NCI-H2171 (cell line): ENCODE data around the gene SLC40A1.
"Not testable (repeated sequence)": the region's sequence is repeated elsewhere in the genome, so short reads cannot be mapped to it uniquely, and the experiment has no call there.

Source experiments
- DNase-seq: peaks from one replicate; lab custom pipeline; 2025; lab: John Stamatoyannopoulos, UW

The SLC40A1 gene

GRCh38 chr2:189580658-189581353 lies at the start of gene SLC40A1:
SLC40A1 (minus strand) TSS chr2:189580786; CDS start chr2:189580460, 326 bp downstream.
- peak; percentile 36 for DNase-seq

GRCh38 chr2:189629531-189630453 lies 49.2 kb upstream of the SLC40A1 start:
- no peak for DNase-seq

GRCh38 chr2:189628817-189629530 lies 48.4 kb upstream of the SLC40A1 start:
- DNase-seq = no peak

GRCh38 chr2:189627789-189628188 lies 47.2 kb upstream of the SLC40A1 start:
- DNase-seq = no peak

GRCh38 chr2:189625636-189626035 lies 45.0 kb upstream of the SLC40A1 start:
- no peak for DNase-seq

- DNase-seq = no peak
These were observed 44.2 kb upstream of the SLC40A1 start for GRCh38 chr2:189624648-189625355.

- no peak for DNase-seq
These were observed 42.5 kb upstream of the SLC40A1 start for GRCh38 chr2:189623049-189623448.

GRCh38 chr2:189621781-189622180 lies 41.2 kb upstream of the SLC40A1 start:
- DNase-seq = no peak

- DNase-seq = no peak
These were observed 37.6 kb upstream of the SLC40A1 start for GRCh38 chr2:189618197-189618596.

GRCh38 chr2:189614585-189614984 lies 34.0 kb upstream of the SLC40A1 start:
- DNase-seq = no peak

- no peak for DNase-seq
These were observed 33.2 kb upstream of the SLC40A1 start for GRCh38 chr2:189613650-189614420.

GRCh38 chr2:189613077-189613636 lies 32.6 kb upstream of the SLC40A1 start:
- no peak for DNase-seq

- DNase-seq = no peak
These were observed 30.1 kb upstream of the SLC40A1 start for GRCh38 chr2:189610700-189611099.

- DNase-seq = no peak
These were observed 29.3 kb upstream of the SLC40A1 start for GRCh38 chr2:189609853-189610252.

GRCh38 chr2:189609423-189609816 lies 28.8 kb upstream of the SLC40A1 start:
- DNase-seq = no peak

- no peak for DNase-seq
These were observed 28.3 kb upstream of the SLC40A1 start for GRCh38 chr2:189608795-189609422.

GRCh38 chr2:189608170-189608569 lies 27.6 kb upstream of the SLC40A1 start:
- DNase-seq = no peak

GRCh38 chr2:189602233-189602632 lies 21.6 kb upstream of the SLC40A1 start:
- no peak for DNase-seq

GRCh38 chr2:189601652-189602051 lies 21.1 kb upstream of the SLC40A1 start:
- DNase-seq = not testable (repeated sequence)

GRCh38 chr2:189601043-189601442 lies 20.5 kb upstream of the SLC40A1 start:
- DNase-seq = no peak
